ENCODE measurements around the gene KIRREL1. TPM values are rescaled to one million over a fixed set of nuclear protein-coding genes. Genes with fewer than 3 reads are reported as not detected.

KIRREL1 gene
- total and polyA plus RNA-seq, 2 donors from 2014 or later, result 13.7 to 54.9 TPM

DNA sequence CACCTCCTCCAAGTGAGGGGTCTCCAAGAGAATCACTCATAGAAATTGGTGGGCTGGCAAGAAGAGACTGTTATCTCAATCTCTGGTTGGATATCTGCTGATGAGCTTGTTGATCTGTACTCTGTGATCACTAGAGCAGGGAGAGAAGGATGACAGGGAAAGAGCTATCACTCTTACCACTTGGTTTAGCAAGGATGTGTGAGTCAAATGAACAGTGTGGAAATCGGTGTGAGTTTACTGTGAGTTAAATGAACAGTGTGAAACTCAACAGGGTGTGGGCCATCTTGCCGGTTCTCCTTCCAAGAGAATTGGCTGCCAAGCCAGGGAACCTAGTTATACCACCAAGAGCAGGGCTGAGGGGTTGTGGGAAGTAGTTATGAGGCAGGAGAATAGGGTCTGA lies 154.0 kb downstream of the KIRREL1 start:
- TF ChIP-seq, protein P1, sequence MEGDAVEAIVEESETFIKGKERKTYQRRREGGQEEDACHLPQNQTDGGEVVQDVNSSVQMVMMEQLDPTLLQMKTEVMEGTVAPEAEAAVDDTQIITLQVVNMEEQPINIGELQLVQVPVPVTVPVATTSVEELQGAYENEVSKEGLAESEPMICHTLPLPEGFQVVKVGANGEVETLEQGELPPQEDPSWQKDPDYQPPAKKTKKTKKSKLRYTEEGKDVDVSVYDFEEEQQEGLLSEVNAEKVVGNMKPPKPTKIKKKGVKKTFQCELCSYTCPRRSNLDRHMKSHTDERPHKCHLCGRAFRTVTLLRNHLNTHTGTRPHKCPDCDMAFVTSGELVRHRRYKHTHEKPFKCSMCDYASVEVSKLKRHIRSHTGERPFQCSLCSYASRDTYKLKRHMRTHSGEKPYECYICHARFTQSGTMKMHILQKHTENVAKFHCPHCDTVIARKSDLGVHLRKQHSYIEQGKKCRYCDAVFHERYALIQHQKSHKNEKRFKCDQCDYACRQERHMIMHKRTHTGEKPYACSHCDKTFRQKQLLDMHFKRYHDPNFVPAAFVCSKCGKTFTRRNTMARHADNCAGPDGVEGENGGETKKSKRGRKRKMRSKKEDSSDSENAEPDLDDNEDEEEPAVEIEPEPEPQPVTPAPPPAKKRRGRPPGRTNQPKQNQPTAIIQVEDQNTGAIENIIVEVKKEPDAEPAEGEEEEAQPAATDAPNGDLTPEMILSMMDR (IDR thresholded peaks at IDR 0.05; ENCODE audit: borderline replicate concordance, extremely low read depth, insufficient read depth), result no peak
- H3K27ac ChIP-seq (ENCODE audit: low read depth in 2 of 2, low read length in 2 of 2), result peak overlapping the region in 1 of 2 donors; percentile 50
- FAIRE-seq, result no peak

DNA sequence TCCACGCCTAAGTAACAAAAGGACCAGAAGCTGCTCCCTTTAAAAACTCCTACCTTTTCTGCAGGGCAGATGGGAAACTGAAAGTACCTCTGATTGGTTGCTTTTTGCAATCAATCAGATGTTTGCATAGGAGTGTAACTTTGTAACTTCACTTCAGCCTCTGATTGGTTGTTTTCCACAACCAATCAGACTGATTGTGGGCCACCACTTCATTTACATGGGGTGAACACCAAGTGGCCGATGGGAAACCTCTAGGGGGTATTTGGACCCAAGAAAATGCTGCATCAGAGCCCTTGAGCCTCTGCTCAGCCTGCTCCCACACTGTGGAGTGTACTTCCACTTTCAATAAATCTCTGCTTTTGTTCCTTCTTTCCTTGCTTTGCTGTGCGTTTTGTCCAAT lies 154.4 kb downstream of the KIRREL1 start:
- H3K27me3 ChIP-seq (ENCODE audit: control insufficient read depth, insufficient read depth, low read length), result no peaks in the 10 kb centered on the region

More for the DNA sequence above, 154.0 kb downstream of the KIRREL1 start:
- Histone ChIP-seq H3K27me3 (ENCODE audit: control insufficient read depth, insufficient read depth, low read length) (no peaks in the 10 kb centered on the region), H3K9me3 (ENCODE audit: control insufficient read depth in 2 of 3, insufficient read depth in 1 of 3, low read length in 3 of 3) (no peaks in the 10 kb centered on the region), H3K9ac (ENCODE audit: low read length in 3 of 3) (no peak overlapping the region), H3K4me3 (ENCODE audit: low read length in 3 of 3) (no peak overlapping the region), H3K4me1 (ENCODE audit: control insufficient read depth in 2 of 3, insufficient read depth in 2 of 3, low read depth in 1 of 3, low read length in 3 of 3) (peaks cover 0 to 3% (median 0%) of the 10 kb centered on the region in 3 donors), H3K36me3 (ENCODE audit: control insufficient read depth in 2 of 3, insufficient read depth in 3 of 3, low read length in 3 of 3) (no peaks in the 10 kb centered on the region)
- intact Hi-C loops (cut with DNase I), result no loop called here
- DNase-seq, result no peak

DNA sequence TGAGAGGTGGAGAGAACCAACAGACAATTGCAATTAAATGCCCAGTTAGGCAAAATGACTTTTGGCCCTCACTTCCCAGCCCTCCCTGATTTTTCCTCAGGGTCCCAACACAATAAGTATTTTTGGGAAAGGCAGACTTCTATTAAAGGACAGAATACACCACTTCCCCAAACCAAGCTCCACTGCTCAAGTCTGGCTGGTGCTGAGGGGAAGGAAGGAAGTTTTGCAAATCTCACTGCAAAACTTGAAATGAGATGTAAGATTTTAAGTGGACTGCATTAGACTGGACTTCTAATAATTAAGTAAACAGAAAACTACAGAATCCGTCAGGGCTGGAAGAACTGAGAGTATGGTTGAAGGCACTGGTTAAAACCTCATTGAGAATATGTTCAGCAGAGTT lies 155.0 kb downstream of the KIRREL1 start:
- Histone ChIP-seq H3K4me3 (ENCODE audit: low read length in 3 of 3) (no peak overlapping the region), H3K9ac (ENCODE audit: low read length in 3 of 3) (no peak overlapping the region), H3K27me3 (ENCODE audit: control insufficient read depth, insufficient read depth, low read length) (no peaks in the 10 kb centered on the region), H3K9me3 (ENCODE audit: control insufficient read depth in 2 of 3, insufficient read depth in 1 of 3, low read length in 3 of 3) (no peaks in the 10 kb centered on the region), H3K36me3 (ENCODE audit: control insufficient read depth in 2 of 3, insufficient read depth in 3 of 3, low read length in 3 of 3) (no peaks in the 10 kb centered on the region), H3K4me1 (ENCODE audit: control insufficient read depth in 2 of 3, insufficient read depth in 2 of 3, low read depth in 1 of 3, low read length in 3 of 3) (peaks cover 0 to 3% (median 0%) of the 10 kb centered on the region in 3 donors), H3K27ac (ENCODE audit: low read depth in 2 of 2, low read length in 2 of 2) (no peak overlapping the region)
- no peak for FAIRE-seq
- TF ChIP-seq, protein P1 (IDR thresholded peaks at IDR 0.05; ENCODE audit: borderline replicate concordance, extremely low read depth, insufficient read depth), result no peak
- no peak for DNase-seq
- intact Hi-C loops (cut with DNase I), result no loop called here

More for the DNA sequence above, 154.4 kb downstream of the KIRREL1 start:
- TF ChIP-seq, protein P1 (IDR thresholded peaks at IDR 0.05; ENCODE audit: borderline replicate concordance, extremely low read depth, insufficient read depth), result no peak
- H3K27ac ChIP-seq (ENCODE audit: low read depth in 2 of 2, low read length in 2 of 2), result no peak overlapping the region
- peaks cover 0 to 3% (median 0%) of the 10 kb centered on the region in 3 donors for H3K4me1 ChIP-seq (ENCODE audit: control insufficient read depth in 2 of 3, insufficient read depth in 2 of 3, low read depth in 1 of 3, low read length in 3 of 3)
- H3K9ac ChIP-seq (ENCODE audit: low read length in 3 of 3), result no peak overlapping the region
- no peak overlapping the region for H3K4me3 ChIP-seq (ENCODE audit: low read length in 3 of 3)
- FAIRE-seq, result no peak
- no peaks in the 10 kb centered on the region for H3K36me3 ChIP-seq (ENCODE audit: control insufficient read depth in 2 of 3, insufficient read depth in 3 of 3, low read length in 3 of 3)
- intact Hi-C loops (cut with DNase I), result no loop called here
- DNase-seq, result no peak
- H3K9me3 ChIP-seq (ENCODE audit: control insufficient read depth in 2 of 3, insufficient read depth in 1 of 3, low read length in 3 of 3), result no peaks in the 10 kb centered on the region

DNA sequence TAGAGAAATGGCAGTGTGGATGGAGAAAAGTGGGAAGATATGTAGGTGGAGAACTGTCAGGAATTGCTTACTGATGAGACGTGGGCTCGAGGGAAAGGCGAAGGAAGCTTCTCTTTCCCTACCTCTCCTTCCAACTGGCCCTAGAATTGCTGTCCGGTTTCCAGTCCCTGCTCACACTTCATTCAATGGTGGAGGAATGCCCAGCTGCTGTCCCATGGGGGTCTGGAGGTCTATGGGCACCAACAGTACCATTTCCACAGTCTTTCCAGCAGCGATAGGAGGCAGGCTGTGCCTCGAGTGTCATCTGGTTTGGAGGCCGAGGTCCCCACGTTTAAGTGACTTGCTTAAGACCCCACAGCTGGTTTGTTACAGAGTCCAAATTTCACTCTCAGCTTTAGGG lies 155.7 kb downstream of the KIRREL1 start:
- intact Hi-C loops (cut with DNase I), result no loop called here
- DNase-seq (peak in 1 of 5 donors; percentile 61), FAIRE-seq (no peak)
- Histone ChIP-seq H3K36me3 (ENCODE audit: control insufficient read depth in 2 of 3, insufficient read depth in 3 of 3, low read length in 3 of 3) (no peaks in the 10 kb centered on the region), H3K27me3 (ENCODE audit: control insufficient read depth, insufficient read depth, low read length) (no peaks in the 10 kb centered on the region), H3K4me1 (ENCODE audit: control insufficient read depth in 2 of 3, insufficient read depth in 2 of 3, low read depth in 1 of 3, low read length in 3 of 3) (peaks cover 0 to 3% (median 0%) of the 10 kb centered on the region in 3 donors), H3K4me3 (ENCODE audit: low read length in 3 of 3) (peak overlapping the region; percentile 48 to 66 (median 56)), H3K27ac (ENCODE audit: low read depth in 2 of 2, low read length in 2 of 2) (no peak overlapping the region), H3K9me3 (ENCODE audit: control insufficient read depth in 2 of 3, insufficient read depth in 1 of 3, low read length in 3 of 3) (no peaks in the 10 kb centered on the region), H3K9ac (ENCODE audit: low read length in 3 of 3) (peak overlapping the region in 1 of 3 donors; percentile 1)
- TF ChIP-seq, protein P1 (IDR thresholded peaks at IDR 0.05; ENCODE audit: borderline replicate concordance, extremely low read depth, insufficient read depth), result no peak

All from kidney (tissue), 14 donors.